ENCODE results near the gene USP40. TPM values are rescaled to one million over a fixed set of nuclear protein-coding genes. Genes with fewer than 3 reads are reported as not detected.
A peak's percentile ranks its signal among the peaks of the same experiment; 100 is the strongest.

The USP40 gene
- total RNA-seq, 2 donors from 2014 or later = 5.9 to 22.9 TPM

GRCh38 chr2:233571001-233571400 is 4.4 kb upstream of the USP40 start:
- H3K27ac Mint-ChIP-seq = no peak overlapping the region
- DNase-seq (ENCODE audit: low spot score in 2 of 2) (no peak), ATAC-seq (no peak)
- H3K9me3 Mint-ChIP-seq = no peaks in the 10 kb centered on the region
- H3K36me3 Mint-ChIP-seq = no peaks in the 10 kb centered on the region

- no peaks in the 10 kb centered on the region for H3K36me3 Mint-ChIP-seq
- ATAC-seq = peak in 1 of 2 donors; percentile 13
Observed at GRCh38 chr2:233565685-233566140, 869 bp downstream of the USP40 start.

GRCh38 chr2:233563663-233564430 is 2.7 kb downstream of the USP40 start:
- ATAC-seq (no peak), DNase-seq (ENCODE audit: low spot score in 2 of 2) (no peak)
- Mint-ChIP-seq H3K36me3 (no peaks in the 10 kb centered on the region), H3K9me3 (no peaks in the 10 kb centered on the region), H3K27ac (no peak overlapping the region)

More at GRCh38 chr2:233565685-233566140, 869 bp downstream of the USP40 start:
- peak overlapping the region; percentile 97 to 98 for H3K27ac Mint-ChIP-seq
- H3K9me3 Mint-ChIP-seq = no peaks in the 10 kb centered on the region
- DNase-seq (ENCODE audit: low spot score in 2 of 2) = no peak

GRCh38 chr2:233556881-233557736 is 9.5 kb downstream of the USP40 start:
- DNase-seq (ENCODE audit: low spot score in 2 of 2) = no peak
- peak; percentile 41 to 43 for ATAC-seq
- H3K27ac Mint-ChIP-seq = peak overlapping the region; percentile 23 to 66
- H3K36me3 Mint-ChIP-seq = peaks cover 0 to 10% of the 10 kb centered on the region in 2 donors
- no peaks in the 10 kb centered on the region for H3K9me3 Mint-ChIP-seq

- no peak for ATAC-seq
- Mint-ChIP-seq H3K9me3 (no peaks in the 10 kb centered on the region), H3K27ac (no peak overlapping the region), H3K36me3 (peaks cover 0 to 10% of the 10 kb centered on the region in 2 donors)
- DNase-seq (ENCODE audit: low spot score in 2 of 2) = no peak
Observed at GRCh38 chr2:233553366-233553765, 13.2 kb downstream of the USP40 start.

- no peaks in the 10 kb centered on the region for H3K9me3 Mint-ChIP-seq
- no peak overlapping the region for H3K27ac Mint-ChIP-seq
- H3K36me3 Mint-ChIP-seq = peaks cover 0 to 4% of the 10 kb centered on the region in 2 donors
Observed at GRCh38 chr2:233551491-233551890, 15.1 kb downstream of the USP40 start.

GRCh38 chr2:233546774-233547173 is 19.8 kb downstream of the USP40 start:
- H3K9me3 Mint-ChIP-seq = no peaks in the 10 kb centered on the region
- DNase-seq (ENCODE audit: low spot score in 2 of 2) (no peak), ATAC-seq (no peak)
- no peak overlapping the region for H3K27ac Mint-ChIP-seq
- peaks cover 0 to 7% of the 10 kb centered on the region in 2 donors for H3K36me3 Mint-ChIP-seq

More at GRCh38 chr2:233551491-233551890, 15.1 kb downstream of the USP40 start:
- ATAC-seq (no peak), DNase-seq (ENCODE audit: low spot score in 2 of 2) (no peak)

GRCh38 chr2:233546101-233546500 is 20.5 kb downstream of the USP40 start:
- DNase-seq (ENCODE audit: low spot score in 2 of 2) (no peak), ATAC-seq (no peak)
- Mint-ChIP-seq H3K36me3 (peaks cover 0 to 7% of the 10 kb centered on the region in 2 donors), H3K27ac (no peak overlapping the region), H3K9me3 (no peaks in the 10 kb centered on the region)

GRCh38 chr2:233544200-233544610 is 22.4 kb downstream of the USP40 start:
- Mint-ChIP-seq H3K27ac (no peak overlapping the region), H3K9me3 (no peaks in the 10 kb centered on the region), H3K36me3 (peaks cover 0 to 7% of the 10 kb centered on the region in 2 donors)
- no peak for DNase-seq (ENCODE audit: low spot score in 2 of 2)
- ATAC-seq = no peak

- no peak for DNase-seq (ENCODE audit: low spot score in 2 of 2)
- Mint-ChIP-seq H3K27ac (no peak overlapping the region), H3K9me3 (no peaks in the 10 kb centered on the region), H3K36me3 (peaks cover 0 to 7% of the 10 kb centered on the region in 2 donors)
- no peak for ATAC-seq
Observed at GRCh38 chr2:233542507-233542906, 24.1 kb downstream of the USP40 start.

- ATAC-seq (no peak), DNase-seq (ENCODE audit: low spot score in 2 of 2) (no peak)
- no peaks in the 10 kb centered on the region for H3K9me3 Mint-ChIP-seq
- peaks cover 0 to 3% of the 10 kb centered on the region in 2 donors for H3K36me3 Mint-ChIP-seq
- H3K27ac Mint-ChIP-seq = no peak overlapping the region
Observed at GRCh38 chr2:233538741-233539140, 27.8 kb downstream of the USP40 start.

- Mint-ChIP-seq H3K27ac (no peak overlapping the region), H3K36me3 (peaks cover 0 to 11% of the 10 kb centered on the region in 2 donors), H3K9me3 (no peaks in the 10 kb centered on the region)
- DNase-seq (ENCODE audit: low spot score in 2 of 2) (no peak), ATAC-seq (no peak)
Observed at GRCh38 chr2:233535271-233535670, 31.3 kb downstream of the USP40 start.

GRCh38 chr2:233532971-233533370 is 33.6 kb downstream of the USP40 start:
- Mint-ChIP-seq H3K27ac (no peak overlapping the region), H3K9me3 (no peaks in the 10 kb centered on the region), H3K36me3 (peaks cover 0 to 16% of the 10 kb centered on the region in 2 donors)
- DNase-seq (ENCODE audit: low spot score in 2 of 2) (no peak), ATAC-seq (no peak)

- Mint-ChIP-seq H3K36me3 (peaks cover 0 to 16% of the 10 kb centered on the region in 2 donors), H3K9me3 (no peaks in the 10 kb centered on the region), H3K27ac (no peak overlapping the region)
- ATAC-seq (no peak), DNase-seq (ENCODE audit: low spot score in 2 of 2) (no peak)
Observed at GRCh38 chr2:233531955-233532354, 34.6 kb downstream of the USP40 start.

GRCh38 chr2:233530381-233530780 is 36.2 kb downstream of the USP40 start:
- ATAC-seq (no peak), DNase-seq (ENCODE audit: low spot score in 2 of 2) (no peak)
- no peak overlapping the region for H3K27ac Mint-ChIP-seq
- peaks cover 0 to 16% of the 10 kb centered on the region in 2 donors for H3K36me3 Mint-ChIP-seq
- no peaks in the 10 kb centered on the region for H3K9me3 Mint-ChIP-seq

GRCh38 chr2:233528182-233528581 is 38.4 kb downstream of the USP40 start:
- Mint-ChIP-seq H3K27ac (peak overlapping the region in 1 of 2 donors; percentile 50), H3K9me3 (no peaks in the 10 kb centered on the region), H3K36me3 (peaks cover 0 to 11% of the 10 kb centered on the region in 2 donors)
- ATAC-seq (no peak), DNase-seq (ENCODE audit: low spot score in 2 of 2) (no peak)

- Mint-ChIP-seq H3K9me3 (no peaks in the 10 kb centered on the region), H3K36me3 (peaks cover 0 to 5% of the 10 kb centered on the region in 2 donors), H3K27ac (no peak overlapping the region)
- DNase-seq (ENCODE audit: low spot score in 2 of 2) (no peak), ATAC-seq (no peak)
Observed at GRCh38 chr2:233525791-233526190, 40.8 kb downstream of the USP40 start.
